ENCODE results near the gene PUS1. TPM values are rescaled to one million over a fixed set of nuclear protein-coding genes. Genes with fewer than 3 reads are reported as not detected.

The PUS1 gene
- total and polyA plus RNA-seq, 2 of the 8 experiments (the other 6 are each of a cell fraction or from before 2014, with no cell fraction given) = 48.1 to 81.2 TPM

- TF ChIP-seq, protein P1, sequence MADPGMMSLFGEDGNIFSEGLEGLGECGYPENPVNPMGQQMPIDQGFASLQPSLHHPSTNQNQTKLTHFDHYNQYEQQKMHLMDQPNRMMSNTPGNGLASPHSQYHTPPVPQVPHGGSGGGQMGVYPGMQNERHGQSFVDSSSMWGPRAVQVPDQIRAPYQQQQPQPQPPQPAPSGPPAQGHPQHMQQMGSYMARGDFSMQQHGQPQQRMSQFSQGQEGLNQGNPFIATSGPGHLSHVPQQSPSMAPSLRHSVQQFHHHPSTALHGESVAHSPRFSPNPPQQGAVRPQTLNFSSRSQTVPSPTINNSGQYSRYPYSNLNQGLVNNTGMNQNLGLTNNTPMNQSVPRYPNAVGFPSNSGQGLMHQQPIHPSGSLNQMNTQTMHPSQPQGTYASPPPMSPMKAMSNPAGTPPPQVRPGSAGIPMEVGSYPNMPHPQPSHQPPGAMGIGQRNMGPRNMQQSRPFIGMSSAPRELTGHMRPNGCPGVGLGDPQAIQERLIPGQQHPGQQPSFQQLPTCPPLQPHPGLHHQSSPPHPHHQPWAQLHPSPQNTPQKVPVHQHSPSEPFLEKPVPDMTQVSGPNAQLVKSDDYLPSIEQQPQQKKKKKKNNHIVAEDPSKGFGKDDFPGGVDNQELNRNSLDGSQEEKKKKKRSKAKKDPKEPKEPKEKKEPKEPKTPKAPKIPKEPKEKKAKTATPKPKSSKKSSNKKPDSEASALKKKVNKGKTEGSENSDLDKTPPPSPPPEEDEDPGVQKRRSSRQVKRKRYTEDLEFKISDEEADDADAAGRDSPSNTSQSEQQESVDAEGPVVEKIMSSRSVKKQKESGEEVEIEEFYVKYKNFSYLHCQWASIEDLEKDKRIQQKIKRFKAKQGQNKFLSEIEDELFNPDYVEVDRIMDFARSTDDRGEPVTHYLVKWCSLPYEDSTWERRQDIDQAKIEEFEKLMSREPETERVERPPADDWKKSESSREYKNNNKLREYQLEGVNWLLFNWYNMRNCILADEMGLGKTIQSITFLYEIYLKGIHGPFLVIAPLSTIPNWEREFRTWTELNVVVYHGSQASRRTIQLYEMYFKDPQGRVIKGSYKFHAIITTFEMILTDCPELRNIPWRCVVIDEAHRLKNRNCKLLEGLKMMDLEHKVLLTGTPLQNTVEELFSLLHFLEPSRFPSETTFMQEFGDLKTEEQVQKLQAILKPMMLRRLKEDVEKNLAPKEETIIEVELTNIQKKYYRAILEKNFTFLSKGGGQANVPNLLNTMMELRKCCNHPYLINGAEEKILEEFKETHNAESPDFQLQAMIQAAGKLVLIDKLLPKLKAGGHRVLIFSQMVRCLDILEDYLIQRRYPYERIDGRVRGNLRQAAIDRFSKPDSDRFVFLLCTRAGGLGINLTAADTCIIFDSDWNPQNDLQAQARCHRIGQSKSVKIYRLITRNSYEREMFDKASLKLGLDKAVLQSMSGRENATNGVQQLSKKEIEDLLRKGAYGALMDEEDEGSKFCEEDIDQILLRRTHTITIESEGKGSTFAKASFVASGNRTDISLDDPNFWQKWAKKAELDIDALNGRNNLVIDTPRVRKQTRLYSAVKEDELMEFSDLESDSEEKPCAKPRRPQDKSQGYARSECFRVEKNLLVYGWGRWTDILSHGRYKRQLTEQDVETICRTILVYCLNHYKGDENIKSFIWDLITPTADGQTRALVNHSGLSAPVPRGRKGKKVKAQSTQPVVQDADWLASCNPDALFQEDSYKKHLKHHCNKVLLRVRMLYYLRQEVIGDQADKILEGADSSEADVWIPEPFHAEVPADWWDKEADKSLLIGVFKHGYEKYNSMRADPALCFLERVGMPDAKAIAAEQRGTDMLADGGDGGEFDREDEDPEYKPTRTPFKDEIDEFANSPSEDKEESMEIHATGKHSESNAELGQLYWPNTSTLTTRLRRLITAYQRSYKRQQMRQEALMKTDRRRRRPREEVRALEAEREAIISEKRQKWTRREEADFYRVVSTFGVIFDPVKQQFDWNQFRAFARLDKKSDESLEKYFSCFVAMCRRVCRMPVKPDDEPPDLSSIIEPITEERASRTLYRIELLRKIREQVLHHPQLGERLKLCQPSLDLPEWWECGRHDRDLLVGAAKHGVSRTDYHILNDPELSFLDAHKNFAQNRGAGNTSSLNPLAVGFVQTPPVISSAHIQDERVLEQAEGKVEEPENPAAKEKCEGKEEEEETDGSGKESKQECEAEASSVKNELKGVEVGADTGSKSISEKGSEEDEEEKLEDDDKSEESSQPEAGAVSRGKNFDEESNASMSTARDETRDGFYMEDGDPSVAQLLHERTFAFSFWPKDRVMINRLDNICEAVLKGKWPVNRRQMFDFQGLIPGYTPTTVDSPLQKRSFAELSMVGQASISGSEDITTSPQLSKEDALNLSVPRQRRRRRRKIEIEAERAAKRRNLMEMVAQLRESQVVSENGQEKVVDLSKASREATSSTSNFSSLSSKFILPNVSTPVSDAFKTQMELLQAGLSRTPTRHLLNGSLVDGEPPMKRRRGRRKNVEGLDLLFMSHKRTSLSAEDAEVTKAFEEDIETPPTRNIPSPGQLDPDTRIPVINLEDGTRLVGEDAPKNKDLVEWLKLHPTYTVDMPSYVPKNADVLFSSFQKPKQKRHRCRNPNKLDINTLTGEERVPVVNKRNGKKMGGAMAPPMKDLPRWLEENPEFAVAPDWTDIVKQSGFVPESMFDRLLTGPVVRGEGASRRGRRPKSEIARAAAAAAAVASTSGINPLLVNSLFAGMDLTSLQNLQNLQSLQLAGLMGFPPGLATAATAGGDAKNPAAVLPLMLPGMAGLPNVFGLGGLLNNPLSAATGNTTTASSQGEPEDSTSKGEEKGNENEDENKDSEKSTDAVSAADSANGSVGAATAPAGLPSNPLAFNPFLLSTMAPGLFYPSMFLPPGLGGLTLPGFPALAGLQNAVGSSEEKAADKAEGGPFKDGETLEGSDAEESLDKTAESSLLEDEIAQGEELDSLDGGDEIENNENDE (IDR thresholded peaks at IDR 0.05; ENCODE audit: insufficient replicate concordance, low read length) = no peak
- TF ChIP-seq HDAC2 (IDR thresholded peaks at IDR 0.05; ENCODE audit: borderline replicate concordance in 1 of 2, low read depth in 2 of 2, low read length in 2 of 2) = no peak
- no peak for TF ChIP-seq GTF2F1 (IDR thresholded peaks at IDR 0.05; ENCODE audit: borderline replicate concordance, low read depth, low read length)
- TF ChIP-seq TAF7 (optimal IDR thresholded peaks at IDR 0.05; ENCODE audit: borderline replicate concordance, low read depth, low read length) = no peak
- TF ChIP-seq SIX5 (IDR thresholded peaks at IDR 0.05; ENCODE audit: low read depth, low read length) = no peak
- no peak for TF ChIP-seq ZNF274 (IDR thresholded peaks at IDR 0.05; ENCODE audit: borderline replicate concordance, extremely low read depth, low read length)
- TF ChIP-seq ASH2L (IDR thresholded peaks at IDR 0.05; ENCODE audit: low read length) = no peak
- TF ChIP-seq BRCA1 (IDR thresholded peaks at IDR 0.05; ENCODE audit: low read depth, low read length) = no peak
Observed at GRCh38 chr12:131963381-131963780, 34.3 kb downstream of the PUS1 start (continued).
